ENCODE results near the gene TSFM.

Gene TSFM

GRCh38 chr12:57780284-57780897 lies 2.2 kb upstream of the TSFM start:
- DNase-seq (ENCODE audit: low read depth): no peak

GRCh38 chr12:57781244-57781643 lies 1.3 kb upstream of the TSFM start:
- no peak for DNase-seq (ENCODE audit: low read depth)

GRCh38 chr12:57781801-57782200 lies 786 bp upstream of the TSFM start:
- DNase-seq (ENCODE audit: low read depth): no peak

GRCh38 chr12:57782243-57782607 lies 362 bp upstream of the TSFM start:
- DNase-seq (ENCODE audit: low read depth): no peak

GRCh38 chr12:57783466-57783801 lies 847 bp downstream of the TSFM start:
- no peak for DNase-seq (ENCODE audit: low read depth)

- no peak for DNase-seq (ENCODE audit: low read depth)
Observed at GRCh38 chr12:57783861-57784260, 1.3 kb downstream of the TSFM start.

- no peak for DNase-seq (ENCODE audit: low read depth)
Observed at GRCh38 chr12:57793920-57794319, 11.3 kb downstream of the TSFM start.

- DNase-seq (ENCODE audit: low read depth): no peak
Observed at GRCh38 chr12:57795354-57795753, 12.8 kb downstream of the TSFM start.

- no peak for DNase-seq (ENCODE audit: low read depth)
Observed at GRCh38 chr12:57796996-57797395, 14.4 kb downstream of the TSFM start.

GRCh38 chr12:57797933-57798332 lies 15.3 kb downstream of the TSFM start:
- DNase-seq (ENCODE audit: low read depth): no peak

- no peak for DNase-seq (ENCODE audit: low read depth)
Observed at GRCh38 chr12:57800965-57801364, 18.4 kb downstream of the TSFM start.

GRCh38 chr12:57802607-57803006 lies 20.0 kb downstream of the TSFM start:
- DNase-seq (ENCODE audit: low read depth): no peak

GRCh38 chr12:57803319-57803893 lies 20.8 kb downstream of the TSFM start:
- DNase-seq (ENCODE audit: low read depth): peak; percentile 6

GRCh38 chr12:57806677-57807076 lies 24.1 kb downstream of the TSFM start:
- DNase-seq (ENCODE audit: low read depth): no peak

- no peak for DNase-seq (ENCODE audit: low read depth)
Observed at GRCh38 chr12:57807285-57807684, 24.7 kb downstream of the TSFM start.

- no peak for DNase-seq (ENCODE audit: low read depth)
Observed at GRCh38 chr12:57808351-57808750, 25.8 kb downstream of the TSFM start.

GRCh38 chr12:57809425-57809824 lies 26.8 kb downstream of the TSFM start:
- no peak for DNase-seq (ENCODE audit: low read depth)

GRCh38 chr12:57810450-57810849 lies 27.9 kb downstream of the TSFM start:
- no peak for DNase-seq (ENCODE audit: low read depth)

- DNase-seq (ENCODE audit: low read depth): no peak
Observed at GRCh38 chr12:57811028-57811755, 28.6 kb downstream of the TSFM start.

- DNase-seq (ENCODE audit: low read depth): no peak
Observed at GRCh38 chr12:57813111-57813970, 30.8 kb downstream of the TSFM start.

GRCh38 chr12:57813971-57814772 lies 31.6 kb downstream of the TSFM start:
- no peak for DNase-seq (ENCODE audit: low read depth)
